HG03460 (cell line): ENCODE data around the gene AJUBA.
"Not testable (repeated sequence)": the region's sequence is repeated elsewhere in the genome, so short reads cannot be mapped to it uniquely, and the experiment has no call there.

Experiments
- ATAC-seq: cut with Tn5 transposase; IDR thresholded peaks from one replicate; pipeline ENCODE4 v1.9.1; 2021; ENCODE audit not compliant: unreplicated experiment

The AJUBA gene

GRCh38 chr14:22981090-22981875, 1.1 kb downstream of the AJUBA start:
- no peak for ATAC-seq

- no peak for ATAC-seq
Observed at GRCh38 chr14:22980672-22981089, 1.7 kb downstream of the AJUBA start.

GRCh38 chr14:22979748-22980392, 2.5 kb downstream of the AJUBA start:
- no peak for ATAC-seq

GRCh38 chr14:22978981-22979671, 3.2 kb downstream of the AJUBA start:
- no peak for ATAC-seq

GRCh38 chr14:22978487-22978837, 3.9 kb downstream of the AJUBA start:
- ATAC-seq: no peak

GRCh38 chr14:22977684-22978486, 4.5 kb downstream of the AJUBA start:
- no peak for ATAC-seq

- ATAC-seq: no peak
Observed at GRCh38 chr14:22977434-22977683, 5.0 kb downstream of the AJUBA start.

- no peak for ATAC-seq
Observed at GRCh38 chr14:22976620-22977433, 5.5 kb downstream of the AJUBA start.

GRCh38 chr14:22974530-22975313, 7.6 kb downstream of the AJUBA start:
- ATAC-seq: no peak

- ATAC-seq: no peak
Observed at GRCh38 chr14:22973217-22974032, 8.9 kb downstream of the AJUBA start.

- no peak for ATAC-seq
Observed at GRCh38 chr14:22972313-22972930, 9.9 kb downstream of the AJUBA start.

GRCh38 chr14:22971152-22971551, 11.2 kb downstream of the AJUBA start:
- no peak for ATAC-seq

- no peak for ATAC-seq
Observed at GRCh38 chr14:22966783-22967269, 15.5 kb downstream of the AJUBA start.

- ATAC-seq: not testable (repeated sequence)
Observed at GRCh38 chr14:22965916-22966782, 16.2 kb downstream of the AJUBA start.

GRCh38 chr14:22962061-22962676, 20.2 kb downstream of the AJUBA start:
- ATAC-seq: no peak

- ATAC-seq: no peak
Observed at GRCh38 chr14:22955702-22956569, 26.4 kb downstream of the AJUBA start.
